ENCODE results near the gene SCARB2. TPM values are rescaled to one million over a fixed set of nuclear protein-coding genes. Genes with fewer than 3 reads are reported as not detected.

SCARB2 gene
- polyA plus RNA-seq, 1 donor = 173 TPM

GRCh38 chr4:76233083-76233482 lies 19.5 kb upstream of the SCARB2 start:
- no peak for DNase-seq

GRCh38 chr4:76232681-76233080 lies 19.1 kb upstream of the SCARB2 start:
- no peak for DNase-seq

- DNase-seq = no peak
These were observed 12.8 kb upstream of the SCARB2 start for GRCh38 chr4:76226418-76226817.

GRCh38 chr4:76224171-76224570 lies 10.5 kb upstream of the SCARB2 start:
- no peak for DNase-seq

- DNase-seq = no peak
These were observed 5.9 kb upstream of the SCARB2 start for GRCh38 chr4:76219299-76220055.

- DNase-seq = no peak
These were observed 3.6 kb upstream of the SCARB2 start for GRCh38 chr4:76216975-76217814.

- DNase-seq = no peak
These were observed 2.9 kb upstream of the SCARB2 start for GRCh38 chr4:76216524-76216923.

- DNase-seq = no peak
These were observed 1.5 kb upstream of the SCARB2 start for GRCh38 chr4:76215077-76215476.

- DNase-seq = no peak
These were observed 602 bp upstream of the SCARB2 start for GRCh38 chr4:76214177-76214675.

- no peak for DNase-seq
These were observed 691 bp downstream of the SCARB2 start for GRCh38 chr4:76212851-76213414.

GRCh38 chr4:76211769-76212708 lies 1.6 kb downstream of the SCARB2 start:
- no peak for DNase-seq

- no peak for DNase-seq
These were observed 3.2 kb downstream of the SCARB2 start for GRCh38 chr4:76210452-76210851.

- DNase-seq = no peak
These were observed 3.7 kb downstream of the SCARB2 start for GRCh38 chr4:76209881-76210280.

GRCh38 chr4:76208005-76208765 lies 5.4 kb downstream of the SCARB2 start:
- no peak for DNase-seq

GRCh38 chr4:76207549-76207948 lies 6.1 kb downstream of the SCARB2 start:
- DNase-seq = no peak

- no peak for DNase-seq
These were observed 7.2 kb downstream of the SCARB2 start for GRCh38 chr4:76206222-76206942.

GRCh38 chr4:76205476-76205875 lies 8.1 kb downstream of the SCARB2 start:
- DNase-seq = no peak

GRCh38 chr4:76204936-76205335 lies 8.7 kb downstream of the SCARB2 start:
- DNase-seq = no peak

GRCh38 chr4:76203541-76203940 lies 10.1 kb downstream of the SCARB2 start:
- DNase-seq = no peak

- no peak for DNase-seq
These were observed 12.3 kb downstream of the SCARB2 start for GRCh38 chr4:76201276-76201675.
